Endothelial cell of umbilical vein (primary cell): Measurements from ENCODE around the gene FASLG. TPM values are rescaled to one million over a fixed set of nuclear protein-coding genes. Genes with fewer than 3 reads are reported as not detected.

Source experiments
- BruUV-seq: library from RNA; stranded (reverse); fragments of 400-500 nt; replicated peaks from 2 replicates; lab custom pipeline; 2021; lab: Mats Ljungman, UMichigan
- CTCF ChIA-PET: fragments of 300-600, 350-600 bp; sonication (Branson Sonifier 250); formaldehyde crosslinking; loops from one replicate; lab custom pipeline; 2021; ENCODE audit warnings: antibody characterized with exemption, inconsistent platforms; lab: Charles Lee
- POLR2A ChIA-PET: fragments of 300-600, 350-600 bp; sonication (Branson Sonifier 250); formaldehyde crosslinking; loops from one replicate; lab custom pipeline; 2021; ENCODE audit warnings: antibody characterized with exemption, inconsistent platforms; lab: Charles Lee
- DNase-seq: peaks from one replicate; pipeline ENCODE4 v3.0.0-alpha.2; 2011; ENCODE audit warnings: low read depth, low spot score
- FAIRE-seq: peaks from 2 replicates; lab custom pipeline; 2011; peaks lifted over from hg19 to GRCh38; lab: Jason Lieb, UNC
- H2AFZ ChIP-seq: 2 replicates; pipeline ENCODE4 v1.6.0; 2012; ENCODE audit warnings: low read depth, low read length, control low read depth, inconsistent platforms
- H3K27ac ChIP-seq: 2 replicates; pipeline ENCODE4 v1.5.1; 2011; ENCODE audit warnings: low read depth, mild to moderate bottlenecking, control low read depth, low read length, moderate library complexity; ENCODE audit not compliant: insufficient read depth
- H3K27me3 ChIP-seq, 2 experiments: 2 replicates each; pipeline versions ENCODE4 v1.6.0 to v1.6.1; 2011; ENCODE audit warnings: low read length in 2 of 2, mixed read lengths in 1 of 2; ENCODE audit not compliant: control insufficient read depth in 2 of 2, insufficient read depth in 2 of 2
- H3K36me3 ChIP-seq, 2 experiments: 2 replicates in 1 of 2; 3 replicates in 1 of 2; pipeline ENCODE4 v1.5.1; 2011; ENCODE audit warnings: low read length in 2 of 2, mild to moderate bottlenecking in 1 of 2, moderate library complexity in 1 of 2; ENCODE audit not compliant: control insufficient read depth in 2 of 2, insufficient read depth in 2 of 2; ENCODE audit errors: extremely low read depth in 1 of 2
- H3K4me1 ChIP-seq: 3 replicates; pipeline ENCODE4 v1.5.1; 2011; ENCODE audit warnings: mild to moderate bottlenecking, low read length; ENCODE audit not compliant: control insufficient read depth, insufficient read depth; ENCODE audit errors: extremely low read depth
- H3K4me2 ChIP-seq: 2 replicates; pipeline ENCODE4 v1.6.1; 2011; ENCODE audit warnings: low read length, control low read depth, mixed read lengths; ENCODE audit not compliant: insufficient read depth
- H3K4me3 ChIP-seq, 3 experiments: fragments of 200-600 bp in 1 of 3; sonication (generic), shearing (Covaris generic) in 1 of 3; replicated peaks in 1 of 3; 2 replicates each; pipeline ENCODE4 v1.5.1; 2011 to 2016; ENCODE audit warnings: control low read depth in 3 of 3, low read length in 3 of 3, mild to moderate bottlenecking in 2 of 3, inconsistent platforms in 1 of 3, low read depth in 1 of 3, moderate library complexity in 1 of 3; ENCODE audit not compliant: insufficient read depth in 1 of 3
- H3K79me2 ChIP-seq: 2 replicates; pipeline ENCODE4 v1.6.0; 2012; ENCODE audit warnings: low read length, inconsistent platforms; ENCODE audit not compliant: control insufficient read depth, insufficient read depth
- H3K9ac ChIP-seq: replicated peaks from 2 replicates; pipeline ENCODE3; 2011; ENCODE audit warnings: low read length, control low read depth; ENCODE audit not compliant: insufficient read depth; ENCODE audit errors: extremely low read depth
- H3K9me1 ChIP-seq: replicated peaks from 3 replicates; pipeline ENCODE4 v1.6.0; 2011; ENCODE audit warnings: mild to moderate bottlenecking, low read length; ENCODE audit not compliant: control insufficient read depth, insufficient read depth; ENCODE audit errors: extremely low read depth
- H3K9me3 ChIP-seq: replicated peaks from 2 replicates; pipeline ENCODE4 v1.5.1; 2012; ENCODE audit warnings: low read length, inconsistent platforms; ENCODE audit not compliant: control insufficient read depth, insufficient read depth
- H4K20me1 ChIP-seq: replicated peaks from 2 replicates; pipeline ENCODE3; 2011; ENCODE audit warnings: mild to moderate bottlenecking, low read length; ENCODE audit not compliant: control insufficient read depth, insufficient read depth; ENCODE audit errors: extremely low read depth
- CTCF ChIP-seq, 2 donors: IDR thresholded peaks; 1 replicate in 1 of 2; 2 replicates in 1 of 2; pipeline ENCODE4 v1.5.1; 2011; ENCODE audit warnings: low read length in 2 of 2, mild to moderate bottlenecking in 2 of 2, moderate library complexity in 2 of 2, control low read depth in 1 of 2, inconsistent platforms in 1 of 2, low read depth in 1 of 2; ENCODE audit not compliant: insufficient read depth in 1 of 2; ENCODE audit errors: extremely low read depth in 1 of 2
- EZH2 ChIP-seq: IDR thresholded peaks from 2 replicates; pipeline ENCODE4 v1.6.1; 2012; ENCODE audit warnings: borderline replicate concordance, low read depth, mild to moderate bottlenecking, moderate library complexity, low read length, inconsistent platforms; ENCODE audit not compliant: severe bottlenecking
- FOS ChIP-seq: IDR thresholded peaks from 2 replicates; pipeline ENCODE4 v1.6.1; 2011; ENCODE audit warnings: mild to moderate bottlenecking, low read length, moderate library complexity, borderline replicate concordance; ENCODE audit not compliant: insufficient read depth
- GATA2 ChIP-seq: IDR thresholded peaks from 2 replicates; pipeline ENCODE4 v1.7.0; 2011; ENCODE audit warnings: low read depth, mild to moderate bottlenecking, moderate library complexity, mixed read lengths, low read length; ENCODE audit not compliant: insufficient read length, insufficient read depth
- JUN ChIP-seq: IDR thresholded peaks from 2 replicates; pipeline ENCODE4 v1.6.1; 2011; ENCODE audit warnings: borderline replicate concordance, low read depth; ENCODE audit not compliant: insufficient read length, insufficient read depth
- MAX ChIP-seq: IDR thresholded peaks from 2 replicates; pipeline ENCODE4 v1.6.1; 2011; ENCODE audit not compliant: insufficient read depth, insufficient read length
- MYC ChIP-seq: IDR thresholded peaks from one replicate; pipeline ENCODE4 v1.6.1; 2011; ENCODE audit warnings: mild to moderate bottlenecking, low read depth, low read length
- POLR2A ChIP-seq: IDR thresholded peaks from 2 replicates; pipeline ENCODE4 v1.6.1; 2012; ENCODE audit warnings: low read depth, mild to moderate bottlenecking, control low read depth, low read length
- POLR2AphosphoS5 ChIP-seq: IDR thresholded peaks from 2 replicates; pipeline ENCODE4 v1.6.1; 2012; ENCODE audit warnings: low read depth, mild to moderate bottlenecking, control low read depth, low read length, moderate library complexity; ENCODE audit not compliant: insufficient read depth
- dilution Hi-C: fragments of 300-500 bp; cut with MboI; formaldehyde crosslinking; loops from one replicate; pipeline ENCODE4 v1.15.0; 2019; ENCODE audit warnings: low sequenced_read_pairs; ENCODE audit not compliant: extremely low pct_ligation_motif_present
- intact Hi-C: fragments of 100-400 bp; cut with micrococcal nuclease; formaldehyde crosslinking; loops from one replicate; pipeline ENCODE4 v1.10.0; 2022
- polyA plus RNA-seq, 4 experiments: library from polyadenylated mRNA; depleted of rRNA in 3 of 4; stranded (reverse) in 3 of 4; unstranded in 1 of 4; fragments of >200 nt; gene quantifications; 2 replicates each; pipeline versions ENCODE4 v1.2.1 to v1.2.3, GENCODE V29; 2011 to 2012; ENCODE audit warnings: missing spikeins in 1 of 4
- total RNA-seq: library from RNA; stranded (reverse); gene quantifications from 2 replicates; pipeline ENCODE4 v1.2.3, GENCODE V29; 2021

Gene FASLG
- total and polyA plus RNA-seq, 2 donors (not counting 3 experiments of a cell fraction or from before 2014, with no cell fraction given), result not detected

DNA sequence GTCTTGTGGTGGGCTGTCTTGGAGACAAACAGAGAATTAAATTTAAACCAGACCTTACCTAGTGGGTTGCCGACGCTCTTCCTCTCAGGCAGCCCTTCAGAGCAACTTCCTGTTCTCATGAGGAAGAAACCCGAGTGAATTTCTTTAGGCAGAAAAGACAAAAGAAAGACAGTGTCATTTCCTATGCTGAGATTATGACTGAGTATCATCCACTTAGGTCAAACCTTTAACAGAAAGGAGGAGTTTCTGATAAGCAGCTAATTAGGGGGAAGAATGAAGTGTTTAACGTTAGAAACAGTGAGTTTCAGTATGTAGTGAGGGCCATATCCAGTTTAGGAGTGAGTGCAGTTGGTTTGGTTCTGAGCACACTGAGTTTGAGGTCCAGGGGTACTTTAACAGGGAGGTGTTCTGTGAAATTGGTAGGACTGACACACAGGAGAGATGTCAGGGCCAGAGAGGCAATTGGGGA is 38.7 kb downstream of the FASLG start:
- Histone ChIP-seq H3K4me3 (no peak overlapping the region), H3K4me1 (peaks cover 22% of the 10 kb centered on the region), H3K27ac (no peak overlapping the region), H2AFZ (peak overlapping the region; percentile 15), H3K9me1 (no peaks in the 10 kb centered on the region), H3K4me2 (no peak overlapping the region), H3K9me3 (no peaks in the 10 kb centered on the region), H4K20me1 (no peaks in the 10 kb centered on the region), H3K27me3 (no peaks in the 10 kb centered on the region), H3K9ac (no peak overlapping the region), H3K36me3 (no peaks in the 10 kb centered on the region), H3K79me2 (no peaks in the 10 kb centered on the region)
- intact Hi-C loops (no loop called here), dilution Hi-C loops (no loop called here)
- no peak for TF ChIP-seq MYC
- no peak for TF ChIP-seq CTCF (IDR thresholded peaks at IDR 0.05; ENCODE audit: extremely low read depth in 1 of 2, insufficient read depth in 1 of 2, low read depth in 1 of 2, low read length in 2 of 2)
- TF ChIP-seq GATA2, result no peak
- TF ChIP-seq MAX, result no peak
- TF ChIP-seq FOS, result no peak
- TF ChIP-seq JUN, result no peak
- no peak for TF ChIP-seq EZH2
- no peak for TF ChIP-seq POLR2A
- no peak for TF ChIP-seq POLR2AphosphoS5
- DNase-seq (no peak), FAIRE-seq (no peak)
- no TSS peak for BruUV-seq
- ChIA-PET CTCF (interaction anchor here (0.5 kb wide), 1 partner anchor 213 kb away, joined by 4 read pairs; no protein-coding TSS in a partner anchor), POLR2A (no interaction called here)
